HG03432 (cell line): ENCODE results near the gene TSSC4.

Experiments
- ATAC-seq: cut with Tn5 transposase; IDR thresholded peaks from one replicate; pipeline ENCODE4 v1.9.1; 2021; ENCODE audit warnings: mild to moderate bottlenecking, moderate library complexity; ENCODE audit not compliant: unreplicated experiment

The TSSC4 gene

DNA sequence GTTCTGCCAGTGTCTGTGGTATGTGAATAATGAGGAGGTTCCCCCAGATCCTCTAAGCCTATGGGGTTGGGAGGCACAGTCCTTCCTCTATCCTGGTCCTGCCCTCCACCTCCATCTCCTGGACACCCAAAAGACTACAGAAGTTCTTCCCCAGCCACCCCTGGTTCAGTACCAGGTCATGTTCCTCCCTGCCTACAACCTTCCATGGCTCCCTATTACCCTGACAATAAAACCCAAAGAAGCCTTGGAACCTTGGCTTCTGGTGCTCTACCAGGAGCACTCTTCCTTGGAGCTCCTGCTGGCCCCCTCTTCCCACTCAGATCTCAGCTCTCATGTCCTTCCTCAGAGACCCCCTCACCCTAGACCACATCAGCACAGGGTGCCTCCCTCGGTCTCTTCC is 30.8 kb downstream of the TSSC4 start:
- no peak for ATAC-seq

DNA sequence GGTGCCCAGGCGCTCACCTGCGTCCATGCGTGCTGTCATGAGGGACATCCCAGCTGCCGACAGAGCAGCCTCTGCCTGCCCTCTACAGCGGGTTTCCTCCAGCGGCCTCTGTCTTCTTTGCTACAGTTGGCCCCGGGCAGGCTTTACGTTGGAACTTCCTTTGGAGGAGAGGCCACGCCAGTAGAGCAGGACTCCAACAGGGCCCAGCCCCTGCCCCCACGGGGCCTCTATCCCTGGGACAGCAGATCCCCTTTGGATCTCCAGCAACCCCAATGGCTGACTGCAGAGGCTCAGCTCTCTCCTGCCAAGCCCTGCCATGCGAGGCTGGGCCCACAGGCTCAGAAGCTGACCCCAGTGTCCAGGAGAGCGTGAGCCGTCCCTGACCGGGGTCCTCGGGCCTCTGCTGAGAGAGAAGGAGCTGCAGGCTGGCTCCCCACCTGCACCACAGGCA is 31.6 kb downstream of the TSSC4 start:
- no peak for ATAC-seq

GRCh38 chr11:2432628-2433071 is 32.1 kb downstream of the TSSC4 start:
- ATAC-seq, result no peak

- no peak for ATAC-seq
Observed at GRCh38 chr11:2433106-2433925, 32.8 kb downstream of the TSSC4 start.

DNA sequence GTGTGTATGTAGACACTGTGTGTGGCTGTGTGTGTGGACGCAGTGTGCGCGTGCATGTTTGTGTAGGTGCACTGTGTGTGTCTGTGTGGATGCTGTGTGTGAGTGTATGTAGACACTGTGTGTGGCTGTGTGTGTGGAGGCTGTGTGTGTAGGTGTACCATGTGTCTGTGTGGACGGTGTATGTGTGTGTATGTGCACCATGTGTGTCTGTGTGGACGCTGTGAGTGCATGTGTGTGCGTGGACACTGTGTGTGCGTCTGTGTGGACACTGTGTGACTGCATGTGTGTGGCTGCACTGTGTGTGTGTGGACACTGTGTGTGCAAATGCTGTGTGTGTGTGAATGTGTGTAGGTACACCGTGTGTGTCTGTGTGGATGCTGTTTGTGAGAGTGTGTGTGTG is 33.5 kb downstream of the TSSC4 start:
- no peak for ATAC-seq

- no peak for ATAC-seq
Observed at GRCh38 chr11:2434506-2435255, 34.1 kb downstream of the TSSC4 start.

GRCh38 chr11:2435288-2436012 is 34.9 kb downstream of the TSSC4 start:
- no peak for ATAC-seq

DNA sequence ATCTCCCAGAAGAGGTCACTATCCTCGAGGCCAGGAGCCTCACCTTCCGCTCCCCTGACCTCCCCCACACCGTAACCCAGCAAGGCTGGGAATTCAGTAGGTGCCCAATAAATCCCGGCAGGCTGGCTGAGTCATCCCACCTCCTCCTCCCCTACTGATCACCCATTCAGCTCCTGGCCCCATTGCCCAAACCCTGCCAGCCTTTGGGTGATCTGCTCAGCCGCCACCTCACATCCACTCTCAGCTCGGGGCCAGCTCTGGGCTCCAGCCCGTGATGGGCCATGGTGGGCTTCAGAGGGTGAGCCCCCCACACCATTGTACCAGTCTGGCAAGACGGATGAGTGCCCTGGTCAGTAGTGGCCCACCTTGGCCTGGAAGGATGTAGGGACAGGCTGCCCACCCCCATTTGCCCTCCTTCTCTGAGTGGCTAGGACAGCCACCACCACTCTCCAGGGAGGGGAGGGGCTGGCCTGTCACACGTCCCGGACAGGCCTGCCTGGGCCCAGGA is 35.5 kb downstream of the TSSC4 start:
- ATAC-seq, result no peak

GRCh38 chr11:2436521-2437031 is 36.0 kb downstream of the TSSC4 start:
- ATAC-seq, result no peak

DNA sequence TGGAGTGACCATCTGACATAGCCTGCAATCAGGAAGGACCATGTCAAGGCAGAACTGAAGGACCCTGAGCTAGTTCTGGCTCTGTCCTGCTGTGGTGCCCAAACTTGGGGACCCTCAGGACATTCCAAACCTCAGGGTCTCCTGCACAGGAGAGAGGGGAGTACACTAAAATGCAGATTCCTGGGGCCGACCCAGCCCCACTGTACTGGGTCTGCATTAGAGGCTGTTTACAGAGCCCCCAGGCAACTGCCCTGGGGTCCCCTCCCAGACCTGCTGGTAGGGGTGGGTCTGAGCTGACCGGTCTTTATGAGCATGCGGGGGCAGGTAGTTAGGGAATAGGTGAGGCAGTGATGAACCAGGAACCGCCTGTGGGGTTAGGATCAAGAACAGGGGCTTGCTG is 37.0 kb downstream of the TSSC4 start:
- ATAC-seq, result no peak

DNA sequence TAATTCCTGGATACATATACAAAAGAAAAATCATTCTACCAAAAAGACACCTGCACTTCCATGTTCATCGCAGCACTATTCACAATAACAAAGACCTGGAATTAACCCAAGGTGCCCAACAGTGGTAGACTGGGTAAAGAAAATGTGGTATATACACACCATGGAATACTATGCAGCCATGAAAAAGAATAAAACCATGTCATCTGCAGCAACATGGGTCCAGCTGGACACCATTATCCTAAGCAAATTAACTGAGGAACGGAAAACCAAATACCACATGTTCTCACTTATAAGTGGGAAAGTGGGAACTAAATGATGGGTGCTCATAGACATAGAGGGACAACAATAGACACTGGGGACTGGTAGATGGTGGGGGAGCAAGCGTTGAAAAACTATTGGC is 39.3 kb downstream of the TSSC4 start:
- no peak for ATAC-seq

GRCh38 chr11:2440646-2441045 is 40.1 kb downstream of the TSSC4 start:
- no peak for ATAC-seq

GRCh38 chr11:2441171-2441570 is 40.6 kb downstream of the TSSC4 start:
- no peak for ATAC-seq

DNA sequence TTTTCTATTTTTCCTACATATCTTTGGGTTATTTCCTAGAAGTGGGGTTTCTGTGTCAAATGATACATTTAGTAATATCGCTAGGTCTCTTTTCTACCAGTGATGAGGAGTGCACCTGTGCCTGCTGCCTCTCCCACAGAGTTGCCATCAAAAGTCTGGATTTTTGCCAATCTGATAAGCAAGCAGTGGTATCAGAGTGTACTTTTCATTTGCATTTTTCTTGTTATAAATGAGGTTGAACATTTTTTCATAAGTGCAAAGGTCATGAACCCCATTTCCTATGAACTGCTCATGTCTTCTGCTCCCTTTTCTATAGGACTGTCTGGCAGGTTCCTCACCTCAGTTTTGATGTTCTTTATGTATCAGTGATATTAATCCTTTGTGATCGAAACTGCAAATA is 42.0 kb downstream of the TSSC4 start:
- ATAC-seq, result no peak

- no peak for ATAC-seq
Observed at GRCh38 chr11:2443406-2443805, 42.9 kb downstream of the TSSC4 start.

DNA sequence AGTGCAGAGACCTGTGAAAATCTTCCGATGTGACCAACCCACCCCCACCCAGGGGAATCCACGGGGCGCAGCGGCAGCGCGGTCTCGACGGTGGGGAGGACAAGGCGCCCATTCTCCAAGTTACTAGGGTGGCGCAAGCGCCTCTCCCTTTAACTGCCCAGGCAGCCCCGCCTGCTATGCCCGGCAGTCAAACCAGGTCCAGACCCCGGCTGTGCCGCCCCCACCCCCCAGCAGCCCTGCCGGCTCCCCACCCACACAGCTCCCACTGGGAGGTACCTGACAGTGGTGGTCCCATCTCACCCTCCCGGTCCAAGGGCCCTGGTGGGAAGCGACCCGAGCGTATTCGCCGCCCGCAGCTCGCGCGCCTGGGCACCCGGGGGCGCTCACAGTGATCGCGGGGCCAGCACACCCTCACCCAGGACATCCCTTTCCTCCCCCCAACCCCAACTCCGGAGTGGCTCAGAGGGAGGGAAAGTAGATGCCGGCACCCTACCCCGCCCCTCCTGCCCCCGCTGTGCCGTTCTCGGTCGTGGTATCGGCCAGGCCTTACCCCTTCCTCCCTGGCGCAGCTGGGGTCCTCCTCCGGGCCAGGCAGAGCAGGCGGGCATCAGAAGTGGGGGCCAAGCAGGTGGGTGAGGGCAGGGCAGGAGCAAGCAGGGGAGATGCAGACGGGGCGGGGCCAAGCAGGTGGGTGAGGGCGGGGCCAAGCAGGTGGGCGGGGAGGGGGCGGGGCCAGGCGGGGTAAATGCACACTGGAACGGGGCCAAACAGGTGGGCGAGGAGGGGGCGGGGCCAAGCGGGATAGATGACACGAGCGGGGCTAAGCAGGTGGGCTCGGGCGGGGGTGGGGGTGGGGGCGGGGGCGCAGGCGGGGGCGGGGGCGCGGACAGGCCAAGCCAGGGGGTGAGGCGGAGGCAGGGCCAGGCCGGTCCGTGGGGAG is 43.6 kb downstream of the TSSC4 start, which contains the start of gene TRPM5:
Gene TRPM5, minus strand, starts transcription at position 634 of the 940 bp plus-strand sequence. CDS start 21,478 bp downstream, outside the sequence.
- no peak for ATAC-seq

DNA sequence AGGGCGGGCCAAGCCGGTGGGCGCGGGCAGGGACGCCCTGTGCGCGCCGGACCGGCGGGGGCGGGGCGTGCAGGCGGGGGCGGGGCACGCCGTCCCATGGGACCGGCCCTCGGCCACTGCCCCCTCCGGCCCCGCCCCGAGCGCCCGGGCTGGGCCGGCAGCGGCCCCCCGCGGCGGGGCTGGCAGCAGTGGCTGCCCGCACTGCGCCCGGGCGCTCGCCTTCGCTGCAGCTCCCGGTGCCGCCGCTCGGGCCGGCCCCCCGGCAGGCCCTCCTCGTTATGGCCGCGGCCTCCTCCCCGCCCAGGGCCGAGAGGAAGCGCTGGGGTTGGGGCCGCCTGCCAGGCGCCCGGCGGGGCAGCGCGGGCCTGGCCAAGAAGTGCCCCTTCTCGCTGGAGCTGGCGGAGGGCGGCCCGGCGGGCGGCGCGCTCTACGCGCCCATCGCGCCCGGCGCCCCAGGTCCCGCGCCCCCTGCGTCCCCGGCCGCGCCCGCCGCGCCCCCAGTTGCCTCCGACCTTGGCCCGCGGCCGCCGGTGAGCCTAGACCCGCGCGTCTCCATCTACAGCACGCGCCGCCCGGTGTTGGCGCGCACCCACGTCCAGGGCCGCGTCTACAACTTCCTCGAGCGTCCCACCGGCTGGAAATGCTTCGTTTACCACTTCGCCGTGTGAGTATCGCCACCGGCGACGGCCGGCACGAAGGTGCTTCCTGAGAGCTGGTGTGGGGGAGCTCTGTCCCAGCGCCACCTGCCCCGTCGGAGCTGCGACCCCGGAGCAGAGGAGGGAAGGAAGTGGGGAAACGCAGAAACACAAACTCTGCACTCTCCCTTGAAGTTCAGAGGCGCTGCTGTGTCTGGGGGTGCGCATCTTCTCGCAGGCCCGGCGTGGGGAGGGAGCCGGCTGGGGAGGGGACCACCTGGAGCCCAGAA is 44.5 kb downstream of the TSSC4 start, which contains the start of gene KCNQ1:
Gene KCNQ1, plus strand, starts transcription at position 188 of the 925 bp plus-strand sequence. Its CDS starts 91 bp downstream, at position 279.
- ATAC-seq, result no peak

- ATAC-seq, result no peak
Observed at GRCh38 chr11:2445746-2446551, 45.4 kb downstream of the TSSC4 start.
